NCI-H2107 (cell line): Measurements from ENCODE around the gene TBCEL.
"Not testable (repeated sequence)": the region's sequence is repeated elsewhere in the genome, so short reads cannot be mapped to it uniquely, and the experiment has no call there.

Source experiments
- DNase-seq: peaks from one replicate; lab custom pipeline; 2025; lab: John Stamatoyannopoulos, UW

TBCEL gene, protein sequence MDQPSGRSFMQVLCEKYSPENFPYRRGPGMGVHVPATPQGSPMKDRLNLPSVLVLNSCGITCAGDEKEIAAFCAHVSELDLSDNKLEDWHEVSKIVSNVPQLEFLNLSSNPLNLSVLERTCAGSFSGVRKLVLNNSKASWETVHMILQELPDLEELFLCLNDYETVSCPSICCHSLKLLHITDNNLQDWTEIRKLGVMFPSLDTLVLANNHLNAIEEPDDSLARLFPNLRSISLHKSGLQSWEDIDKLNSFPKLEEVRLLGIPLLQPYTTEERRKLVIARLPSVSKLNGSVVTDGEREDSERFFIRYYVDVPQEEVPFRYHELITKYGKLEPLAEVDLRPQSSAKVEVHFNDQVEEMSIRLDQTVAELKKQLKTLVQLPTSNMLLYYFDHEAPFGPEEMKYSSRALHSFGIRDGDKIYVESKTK

DNA sequence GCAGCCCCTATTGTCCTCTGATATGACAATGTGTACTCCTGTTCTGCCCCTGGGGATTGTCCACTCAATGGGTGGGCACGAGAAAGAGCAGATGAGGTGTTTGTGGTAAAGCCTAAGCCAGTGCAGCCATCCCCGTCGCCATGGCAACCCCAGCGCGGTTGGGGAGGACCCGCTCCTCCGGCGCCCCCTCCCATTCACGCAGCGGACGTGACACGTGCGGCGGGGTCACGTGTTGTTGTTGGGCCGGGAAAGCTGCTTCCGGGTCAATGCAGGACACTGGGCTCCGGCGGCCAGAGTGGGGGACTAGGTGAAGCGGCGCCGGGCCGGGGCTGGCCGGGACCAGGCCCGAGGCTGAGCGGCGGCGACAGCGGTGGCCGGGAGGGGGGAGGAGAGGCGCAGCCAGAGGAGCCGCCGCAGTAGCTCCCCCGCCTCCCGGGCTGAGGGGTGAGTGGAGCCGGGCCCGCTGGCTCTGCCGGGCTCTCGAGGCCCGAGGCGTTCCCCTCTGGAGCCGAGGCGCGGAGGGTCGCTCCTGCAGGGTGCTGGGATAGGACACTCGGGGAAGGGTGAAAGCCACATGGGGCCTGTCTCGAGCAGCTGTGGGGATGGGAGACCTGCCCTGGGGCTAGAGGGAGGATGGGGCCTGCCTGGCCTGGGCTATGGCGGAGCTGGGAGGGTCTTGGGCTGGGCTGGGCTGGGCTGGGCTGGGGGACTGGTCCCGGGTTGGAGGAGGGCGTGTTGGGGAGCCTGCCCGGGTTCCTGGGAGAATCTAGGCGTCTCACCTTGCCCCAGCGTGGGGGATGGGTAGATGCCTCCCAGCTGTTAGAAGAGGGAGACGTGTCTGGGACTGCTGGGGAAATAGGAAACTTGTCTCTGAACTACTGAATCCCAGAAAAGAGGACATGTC lies at the start of gene TBCEL:
Gene TBCEL (plus strand): TSS at position 255 of the 904 bp plus-strand sequence. CDS start 21,589 bp downstream, outside the sequence.
- DNase-seq: peak; percentile 43

DNA sequence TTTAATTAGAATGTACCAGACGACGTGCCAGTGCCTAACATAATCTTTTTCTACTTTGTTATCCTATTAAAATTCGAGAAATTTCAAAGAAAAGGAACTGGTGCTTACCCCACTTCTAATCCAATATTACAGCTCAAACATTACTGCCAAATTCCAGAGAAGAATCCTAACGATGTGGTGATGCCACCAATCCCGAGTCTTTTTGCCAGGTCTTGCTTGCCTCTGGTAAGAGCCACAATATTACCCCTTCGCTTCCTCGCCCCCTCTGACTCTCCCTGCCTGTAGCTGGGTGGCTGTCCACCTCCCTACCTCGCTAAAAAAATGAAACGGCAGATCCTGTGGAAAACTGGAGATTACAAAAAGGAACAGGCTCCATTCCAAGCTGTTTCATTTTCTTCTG lies 49.4 kb upstream of the TBCEL start:
- DNase-seq: no peak

DNA sequence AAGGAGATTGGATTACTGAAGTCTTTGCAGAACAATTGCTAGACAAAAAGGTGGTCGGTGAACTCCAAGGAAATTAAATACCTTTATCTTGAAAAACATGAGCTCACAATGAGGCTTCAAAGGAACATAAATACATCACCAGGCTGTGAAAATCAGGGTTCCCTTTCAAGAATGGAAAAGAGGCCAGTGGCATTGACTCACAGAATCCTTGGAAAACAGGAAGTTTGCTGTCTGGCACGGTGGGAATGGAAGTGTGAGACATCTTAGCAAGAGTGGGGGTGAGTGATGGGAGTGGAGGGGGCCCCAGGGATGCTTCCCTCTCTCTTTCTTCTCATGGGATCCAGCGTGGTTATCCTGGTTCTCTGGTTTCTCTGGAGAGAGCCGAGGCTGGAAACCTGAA lies 48.9 kb upstream of the TBCEL start:
- DNase-seq: no peak

DNA sequence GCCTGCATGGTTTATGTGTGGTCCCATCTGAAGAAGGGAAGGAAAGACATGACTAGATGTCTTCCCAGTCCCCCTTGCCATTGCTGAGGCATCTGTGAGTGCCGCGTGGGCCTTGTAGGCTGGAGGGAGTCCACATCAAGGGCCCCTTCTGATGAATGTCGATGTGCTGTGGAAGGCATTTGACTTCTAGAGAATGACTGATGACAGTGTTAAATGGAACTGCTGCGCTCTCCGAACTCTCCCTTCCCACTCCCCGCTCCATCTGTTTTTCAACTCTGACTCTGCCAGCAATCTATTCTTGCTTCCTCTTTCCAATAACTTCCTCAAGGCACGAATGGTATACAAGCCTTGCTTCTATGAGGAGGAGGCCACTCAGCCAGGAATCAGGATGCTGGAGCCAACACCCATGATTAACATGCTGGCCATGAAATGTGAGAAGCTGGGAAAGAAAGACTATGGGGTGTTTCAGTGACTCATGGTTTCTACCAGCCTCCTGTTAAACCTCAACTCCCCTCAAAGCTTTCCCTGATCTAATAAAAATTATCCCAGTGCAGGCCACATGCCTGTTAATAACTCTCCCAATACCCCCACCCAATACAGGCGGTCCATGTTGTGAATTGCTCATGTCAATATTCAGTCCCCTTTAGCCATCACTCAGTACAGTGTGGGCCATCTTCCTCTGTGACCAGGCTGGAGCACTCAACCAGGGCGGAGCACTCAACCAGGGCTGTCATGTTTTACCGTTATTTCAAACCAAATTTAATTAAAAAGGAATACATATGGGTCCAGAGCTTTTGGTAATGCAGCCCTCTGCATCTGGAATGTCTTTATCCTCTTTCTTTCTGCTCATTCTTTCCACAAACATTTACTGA lies 46.4 kb upstream of the TBCEL start:
- no peak for DNase-seq

DNA sequence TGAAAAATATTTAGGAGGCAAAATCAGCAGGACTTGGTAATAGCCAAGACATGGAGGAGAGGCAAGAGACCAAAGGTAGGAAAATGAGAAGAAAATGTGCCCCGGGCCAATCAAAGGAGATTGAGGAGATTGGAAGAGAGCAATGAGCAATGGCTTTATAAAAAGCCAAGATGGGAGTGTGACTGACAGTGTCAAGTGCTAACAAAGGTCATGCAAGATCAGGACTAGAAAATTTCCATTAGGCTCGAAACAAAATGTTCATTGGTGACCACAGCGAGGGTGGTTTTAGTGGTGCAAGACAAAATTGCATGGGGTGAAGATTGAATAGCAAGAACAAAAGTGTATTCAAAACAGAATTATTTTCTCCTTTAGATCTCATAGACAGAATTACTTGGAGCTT lies 45.2 kb upstream of the TBCEL start:
- DNase-seq: no peak

DNA sequence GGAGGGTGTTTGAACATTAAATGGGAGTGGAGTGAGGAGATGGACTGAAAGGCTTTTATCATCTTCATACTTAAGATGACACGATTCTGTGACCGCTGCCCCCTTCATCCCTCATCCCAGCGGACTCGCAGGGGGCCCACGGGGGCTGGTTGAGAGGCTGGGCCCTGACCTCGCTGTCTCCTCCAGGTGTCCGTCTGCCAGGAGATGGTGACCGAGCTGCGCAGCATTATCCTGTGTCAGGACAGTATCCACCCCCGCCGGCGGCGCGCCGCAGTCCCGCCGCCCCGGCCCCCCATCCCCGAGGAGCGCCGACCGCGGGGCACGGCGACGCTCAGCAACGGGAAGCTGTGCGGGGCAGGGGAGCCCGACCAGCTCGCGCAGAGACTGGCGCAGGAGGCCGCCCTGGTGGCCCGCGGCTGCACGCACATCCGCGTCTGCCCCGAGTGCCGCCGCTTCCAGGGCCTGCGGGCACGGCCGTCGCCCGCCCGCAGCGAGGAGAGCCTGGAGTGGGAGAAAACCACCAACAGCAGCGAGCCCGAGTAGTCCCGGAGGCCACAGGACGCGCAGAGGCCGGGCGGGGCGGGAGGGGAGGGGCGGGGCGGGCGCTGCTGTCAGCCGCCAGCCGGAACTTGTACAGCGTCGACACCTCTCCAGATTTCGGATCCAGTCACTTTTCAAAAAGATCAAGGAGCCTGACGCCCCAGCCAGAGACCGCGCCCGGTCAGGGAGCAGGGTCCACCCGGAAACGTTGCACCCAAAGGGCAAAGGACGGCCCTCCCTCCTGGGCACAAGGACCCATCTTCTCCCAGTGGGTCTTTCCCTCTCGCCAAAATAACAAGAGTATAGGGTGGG lies 38.0 kb upstream of the TBCEL start:
- DNase-seq: no peak

DNA sequence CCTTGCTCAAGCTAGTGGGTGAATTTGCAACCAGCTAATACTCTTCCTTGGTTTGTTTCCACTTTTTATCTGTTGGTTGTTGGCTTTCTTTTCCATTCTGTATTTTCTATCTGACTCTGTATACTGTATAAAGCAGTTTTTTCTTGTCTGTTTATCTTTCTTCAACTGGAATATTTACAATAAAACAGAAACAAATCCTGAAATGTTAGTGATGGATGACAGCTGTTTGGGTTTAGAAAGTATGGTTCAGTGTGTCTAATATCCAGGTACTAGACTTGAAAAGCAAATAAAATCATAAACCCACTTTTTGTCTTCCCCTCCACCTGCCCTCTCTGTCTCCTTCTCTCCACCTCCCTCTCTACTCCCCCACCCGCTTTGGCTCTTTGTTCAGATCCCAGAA lies 35.3 kb upstream of the TBCEL start:
- no peak for DNase-seq

DNA sequence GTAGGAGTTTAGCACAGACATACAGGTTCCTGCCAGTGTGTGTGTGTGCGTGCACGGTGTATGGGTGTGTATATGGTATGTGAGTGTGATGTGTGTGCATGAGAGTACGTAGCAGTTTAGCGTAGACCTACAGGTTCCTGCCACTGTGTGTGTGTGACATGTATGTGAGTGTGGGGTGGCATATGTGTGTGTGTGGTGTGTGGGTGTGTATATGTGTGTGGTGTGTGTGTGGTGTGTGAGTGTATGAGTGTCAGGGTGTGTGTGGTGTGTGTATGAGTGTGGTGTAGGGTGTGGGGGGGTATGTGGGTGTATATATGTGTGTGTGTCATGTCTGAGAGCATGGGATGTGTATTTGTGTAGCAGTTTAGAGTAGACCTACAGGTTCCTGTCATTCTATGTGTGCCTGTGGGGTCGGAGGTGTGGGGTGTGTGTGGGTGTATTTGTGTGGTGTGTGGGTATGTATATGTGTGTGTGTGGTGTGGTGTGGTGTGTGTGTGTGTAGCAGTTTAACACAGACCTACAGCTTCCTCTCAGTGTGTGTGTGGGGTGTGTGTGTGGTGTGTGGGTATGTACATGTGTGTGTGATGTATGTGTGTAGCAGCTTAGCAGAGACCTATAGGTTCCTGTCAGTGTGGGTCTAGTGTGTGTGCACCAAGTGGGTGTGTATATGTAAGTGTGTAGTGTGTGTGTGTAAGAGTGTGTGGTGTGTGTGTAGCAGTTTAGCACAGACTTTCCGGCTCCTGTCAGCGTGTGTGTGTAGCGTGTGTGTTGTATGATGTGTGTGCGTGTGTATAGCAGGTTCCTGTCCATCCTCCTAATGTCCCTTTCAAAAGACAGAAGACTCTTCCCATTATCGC lies 31.8 kb upstream of the TBCEL start:
- DNase-seq: no peak

DNA sequence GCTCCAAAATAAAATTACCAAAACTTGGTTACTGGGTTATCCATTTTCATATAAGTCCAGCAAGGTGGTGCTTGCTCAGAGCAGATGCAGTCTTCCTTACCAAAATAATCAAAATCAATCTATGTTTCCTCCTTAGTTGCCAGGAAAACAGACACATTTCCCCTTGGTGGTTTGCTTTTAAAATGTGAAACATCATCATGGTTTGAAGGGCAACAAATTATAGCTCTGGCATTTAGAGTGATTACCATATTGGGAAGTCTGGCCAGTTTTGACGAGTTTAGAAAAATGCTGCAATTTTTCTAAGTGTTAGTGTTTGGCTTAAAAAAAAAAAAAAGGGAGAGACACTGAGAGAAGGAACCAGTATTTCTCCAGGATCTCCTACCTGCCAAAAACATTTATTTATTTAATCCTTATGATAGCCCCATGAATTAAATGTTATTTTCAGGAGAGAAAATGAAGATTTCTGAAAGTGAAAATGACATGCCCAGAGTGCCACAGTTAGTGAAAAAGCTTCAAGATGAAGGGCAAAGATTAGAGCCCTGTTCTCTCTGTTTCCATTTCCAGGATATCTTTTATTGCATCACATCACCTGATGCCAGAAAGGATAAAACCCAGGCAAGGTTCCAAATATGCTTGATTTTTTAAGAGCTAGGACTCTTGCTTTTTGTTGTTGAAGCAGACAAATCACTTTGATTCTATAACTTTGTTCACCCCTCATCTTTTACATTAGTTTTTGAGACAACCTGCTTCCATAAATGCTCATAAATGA lies 29.6 kb upstream of the TBCEL start:
- no peak for DNase-seq

DNA sequence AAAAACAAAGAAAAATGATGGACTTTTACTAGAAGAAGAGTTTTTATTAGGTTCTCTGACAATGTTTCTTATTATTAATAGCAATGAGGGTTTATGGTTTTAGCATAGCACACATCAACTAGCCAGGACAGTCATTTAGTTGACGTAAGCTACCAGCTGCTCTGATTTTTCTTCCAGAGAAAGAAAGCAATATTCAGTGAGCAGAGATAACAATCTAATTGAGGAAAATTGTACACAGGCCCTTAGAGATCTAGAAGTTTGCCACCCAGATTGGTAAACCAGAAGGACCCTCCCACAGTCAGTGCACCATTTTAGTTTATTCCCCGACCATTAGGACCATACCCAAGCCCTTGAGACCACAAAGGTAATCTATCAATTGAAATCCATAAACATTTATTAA lies 28.7 kb upstream of the TBCEL start:
- no peak for DNase-seq

DNA sequence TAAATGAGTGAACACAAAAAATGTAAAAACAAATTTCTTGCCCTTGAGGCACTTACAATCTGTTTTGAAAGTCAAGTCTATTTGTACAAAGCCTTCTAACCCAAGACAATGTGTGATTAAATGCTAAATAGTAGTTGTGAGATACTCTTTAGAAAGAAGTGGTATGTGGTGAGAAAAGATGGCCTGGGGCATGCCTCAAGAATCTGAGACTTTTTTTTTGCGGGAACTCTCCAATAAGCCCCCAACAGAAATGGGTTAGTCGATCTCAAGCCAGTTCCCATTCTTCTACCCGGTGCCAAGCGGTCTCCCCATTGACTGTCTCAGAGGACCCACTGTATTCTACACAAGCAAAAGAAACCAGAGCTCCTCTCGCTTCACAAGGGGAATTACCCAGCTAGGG lies 26.9 kb upstream of the TBCEL start:
- no peak for DNase-seq

DNA sequence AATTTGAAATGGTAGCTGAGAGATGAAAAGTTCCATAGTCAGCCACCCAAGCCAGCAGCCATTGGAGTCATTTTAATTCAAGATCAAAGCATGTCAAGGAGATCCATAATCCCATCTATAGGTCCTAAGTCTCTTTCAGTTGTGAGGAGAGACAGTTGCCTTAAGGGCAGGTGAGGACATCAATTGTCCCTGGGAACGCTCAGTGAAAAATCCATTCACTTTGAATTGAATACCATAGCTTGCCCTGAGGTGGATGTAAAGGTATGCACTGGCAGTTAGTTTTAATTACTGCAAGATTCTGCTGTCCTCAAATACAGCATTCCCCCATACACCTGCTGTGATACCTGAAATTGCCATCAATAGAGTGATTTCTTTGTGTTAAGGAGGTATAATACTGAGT lies 25.3 kb upstream of the TBCEL start:
- no peak for DNase-seq

DNA sequence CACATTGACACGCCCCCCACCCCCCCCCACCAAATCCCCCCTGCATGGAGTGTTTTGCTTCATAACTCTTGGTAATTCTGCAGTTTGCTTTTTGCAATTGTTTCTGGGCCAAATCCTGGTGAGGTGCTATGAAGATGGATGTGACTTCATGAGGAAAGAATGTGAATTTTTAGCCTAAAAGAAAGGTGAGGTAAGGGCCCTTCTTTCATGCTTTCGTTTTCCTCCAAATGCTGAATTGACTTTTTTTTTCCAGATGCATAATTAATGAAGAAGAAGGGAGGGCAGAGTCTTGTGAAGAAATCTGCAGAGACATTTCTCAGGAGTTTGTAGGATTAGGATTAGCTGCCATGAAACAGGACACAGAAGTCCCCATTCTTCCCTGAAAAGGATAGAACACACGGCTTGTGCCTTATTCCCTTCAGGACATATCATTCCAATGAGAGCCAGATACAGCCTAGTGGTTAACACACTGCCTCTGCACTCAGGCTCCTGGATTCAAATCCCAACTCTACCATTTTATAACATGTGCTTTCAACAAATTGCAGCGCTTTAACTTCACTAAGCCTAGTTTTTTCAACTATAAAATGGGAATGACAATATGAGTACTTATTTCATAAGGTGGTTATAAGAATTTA lies 19.6 kb upstream of the TBCEL start:
- DNase-seq: no peak

DNA sequence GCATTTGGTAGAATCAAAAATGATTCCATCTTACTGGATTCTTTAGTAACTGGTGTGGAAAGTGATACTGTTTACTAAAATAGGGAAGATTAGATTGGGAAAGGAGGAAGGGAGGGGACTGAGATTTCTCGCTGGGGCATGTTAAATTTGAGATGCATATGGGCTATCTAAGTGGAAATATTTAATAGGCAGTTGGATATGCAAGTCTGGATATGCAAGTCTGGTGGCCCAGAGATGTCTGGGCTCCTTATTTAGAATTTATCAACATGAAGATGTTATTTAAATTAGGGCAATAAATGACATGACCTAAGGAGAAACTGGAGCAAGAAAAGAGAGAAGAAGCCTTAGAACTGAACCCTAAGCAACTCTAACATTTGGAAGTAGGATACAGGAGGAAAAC lies 17.0 kb upstream of the TBCEL start:
- no peak for DNase-seq

DNA sequence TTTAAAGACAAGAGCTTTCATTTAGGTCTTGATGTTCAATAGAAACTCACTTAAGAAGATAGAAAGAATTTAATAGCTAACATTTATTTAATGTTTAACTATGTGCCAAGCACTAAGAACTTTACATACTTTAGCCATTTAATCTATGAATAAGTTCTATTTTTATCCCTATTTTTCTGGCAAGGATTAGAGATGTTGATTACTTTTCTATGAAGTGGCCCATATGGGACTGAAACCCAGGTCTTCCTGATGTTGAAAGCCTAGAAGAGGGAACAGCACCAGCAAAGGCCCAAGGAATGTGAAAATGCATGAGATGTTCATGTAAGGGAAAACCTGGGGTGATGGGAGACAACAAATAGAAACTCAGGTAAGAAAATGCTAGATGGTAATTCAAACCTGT lies 15.4 kb upstream of the TBCEL start:
- DNase-seq: no peak

DNA sequence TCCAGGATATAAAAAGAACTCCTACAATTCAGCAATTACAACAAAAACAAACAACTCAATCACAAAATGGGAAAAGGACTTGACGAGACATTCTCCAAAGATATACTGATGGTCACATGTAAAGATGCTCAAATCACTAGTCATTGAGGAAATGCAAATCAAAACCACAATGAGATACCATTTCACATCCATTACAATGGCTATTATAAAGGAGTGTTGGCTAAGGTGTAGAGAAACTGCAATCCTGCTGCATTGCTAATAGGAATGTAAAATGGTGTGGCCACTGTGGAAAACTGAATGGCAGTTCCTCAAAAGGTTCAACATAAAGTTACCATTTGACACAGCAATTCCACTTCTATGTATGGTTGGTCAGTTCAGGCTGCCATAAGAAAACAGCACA lies 11.8 kb upstream of the TBCEL start:
- DNase-seq: no peak

DNA sequence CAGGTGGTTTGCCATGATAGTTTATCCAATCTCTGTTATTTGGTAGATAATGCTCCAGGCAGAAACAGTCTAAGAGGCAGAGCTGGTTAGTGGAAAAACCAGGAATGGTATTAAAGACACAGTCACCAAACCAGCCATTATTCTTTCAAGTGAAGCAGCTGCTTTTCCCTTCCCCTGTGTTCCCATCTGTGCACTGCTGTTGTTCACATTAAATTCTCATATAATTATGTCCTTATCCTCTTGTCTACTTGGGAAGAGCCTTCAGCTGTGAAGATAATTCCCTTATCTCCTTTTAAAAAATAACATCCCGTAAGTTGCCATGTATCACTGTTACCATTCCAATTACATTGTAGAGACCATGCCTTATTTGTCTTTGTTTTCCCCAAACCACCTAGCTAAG lies 5.2 kb upstream of the TBCEL start:
- no peak for DNase-seq

DNA sequence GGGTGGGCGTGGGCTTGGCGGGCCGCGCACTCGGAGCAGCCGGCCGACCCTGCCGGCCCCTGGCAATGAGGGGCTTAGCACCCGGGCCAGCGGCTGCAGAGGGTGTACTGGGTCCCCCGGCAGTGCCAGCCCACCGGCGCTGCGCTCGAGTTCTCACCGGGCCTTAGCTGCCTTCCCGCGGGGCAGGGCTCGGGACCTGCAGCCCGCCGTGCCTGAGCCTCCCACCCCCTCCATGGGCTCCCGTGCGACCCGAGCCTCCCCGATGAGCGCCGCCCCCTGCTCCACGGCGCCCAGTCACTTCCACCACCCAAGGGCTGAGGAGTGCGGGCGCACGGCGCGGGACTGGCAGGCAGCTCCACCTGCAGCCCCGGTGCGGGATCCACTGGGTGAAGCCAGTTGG lies 2.2 kb upstream of the TBCEL start:
- not testable (repeated sequence) for DNase-seq

DNA sequence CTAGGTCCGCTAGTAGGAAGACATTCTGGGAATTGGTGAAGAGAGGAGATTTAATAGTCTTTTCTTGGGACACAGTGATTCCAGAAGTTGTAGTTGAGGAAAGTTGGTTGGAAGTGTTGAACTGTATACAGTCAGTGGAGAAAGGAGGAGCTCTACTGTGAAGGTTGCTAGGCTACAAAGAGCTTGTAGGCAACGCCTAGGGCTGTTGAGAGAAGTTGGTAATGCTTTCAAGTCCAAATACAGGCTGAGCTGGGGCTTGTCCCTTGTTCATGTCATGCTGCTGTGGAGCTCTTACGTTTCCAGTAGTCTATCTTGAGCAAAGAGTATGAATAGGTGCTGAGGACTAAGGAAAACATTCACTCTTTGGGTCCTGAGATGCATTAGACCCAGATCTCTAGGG lies 1.1 kb downstream of the TBCEL start:
- no peak for DNase-seq
